Ishikawa (cell line): ENCODE results near the gene LEPROT.

Experiments used
- CEBPB ChIP-seq: IDR thresholded peaks from 2 replicates; pipeline ENCODE4 v1.6.1; 2012
- CREB1 ChIP-seq: IDR thresholded peaks from 2 replicates; pipeline ENCODE4 v1.6.1; 2012; ENCODE audit warnings: low read depth
- EGR1 ChIP-seq: IDR thresholded peaks from 2 replicates; pipeline ENCODE4 v1.6.1; 2012
- EP300 ChIP-seq: IDR thresholded peaks from 2 replicates; pipeline ENCODE4 v1.6.1; 2012; ENCODE audit warnings: borderline replicate concordance
- FOXM1 ChIP-seq: IDR thresholded peaks from 2 replicates; pipeline ENCODE4 v1.6.1; 2012; ENCODE audit warnings: low read depth, borderline replicate concordance
- NFIC ChIP-seq: IDR thresholded peaks from 2 replicates; pipeline ENCODE4 v1.6.1; 2012
- RAD21 ChIP-seq: IDR thresholded peaks from 2 replicates; pipeline ENCODE4 v1.6.1; 2012; ENCODE audit warnings: low read depth
- REST ChIP-seq: IDR thresholded peaks from 2 replicates; pipeline ENCODE4 v1.6.1; 2012; ENCODE audit warnings: low read depth, mild to moderate bottlenecking
- TAF1 ChIP-seq: IDR thresholded peaks from 2 replicates; pipeline ENCODE4 v1.6.1; 2012; ENCODE audit warnings: low read depth, mild to moderate bottlenecking
- TCF12 ChIP-seq: IDR thresholded peaks from 2 replicates; pipeline ENCODE4 v1.6.1; 2012; ENCODE audit warnings: low read depth
- TEAD4 ChIP-seq: IDR thresholded peaks from 2 replicates; pipeline ENCODE4 v1.6.1; 2012
- YY1 ChIP-seq: IDR thresholded peaks from 2 replicates; pipeline ENCODE4 v1.6.1; 2012; ENCODE audit warnings: low read depth
- ZBTB7A ChIP-seq: IDR thresholded peaks from 2 replicates; pipeline ENCODE4 v1.6.1; 2012; ENCODE audit warnings: low read depth
- TF ChIP-seq, protein P1 (sequence below): IDR thresholded peaks from 2 replicates; pipeline ENCODE4 v1.6.1; 2012
- TF ChIP-seq, protein P2 (sequence below): IDR thresholded peaks from 2 replicates; pipeline ENCODE4 v1.6.1; 2012

The LEPROT gene, protein sequence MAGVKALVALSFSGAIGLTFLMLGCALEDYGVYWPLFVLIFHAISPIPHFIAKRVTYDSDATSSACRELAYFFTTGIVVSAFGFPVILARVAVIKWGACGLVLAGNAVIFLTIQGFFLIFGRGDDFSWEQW

GRCh38 chr1:65420590-65421350 is at the start of gene LEPROT, which contains the start of gene LEPR:
LEPROT (plus strand) TSS chr1:65420668; CDS start chr1:65420725, 57 bp downstream.
LEPR (plus strand) TSS chr1:65420668; CDS start chr1:65565566, 144,898 bp downstream.
- TF ChIP-seq REST (no peak), FOXM1 (no peak), TAF1 (peak; percentile 85), EP300 (no peak), TCF12 (peak; percentile 49; the same call in 1 of the 2 replicates), YY1 (peak; percentile 93), ZBTB7A (peak; percentile 48; the same call in 1 of the 2 replicates), NFIC (peak; percentile 57), RAD21 (no peak; the same call in 1 of the 2 replicates), EGR1 (peak; percentile 46), CREB1 (no peak), TEAD4 (0 out of 2 replicates have a peak, but pooled peaks have one; percentile 20)
- TF ChIP-seq, protein P1, sequence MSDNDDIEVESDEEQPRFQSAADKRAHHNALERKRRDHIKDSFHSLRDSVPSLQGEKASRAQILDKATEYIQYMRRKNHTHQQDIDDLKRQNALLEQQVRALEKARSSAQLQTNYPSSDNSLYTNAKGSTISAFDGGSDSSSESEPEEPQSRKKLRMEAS: peak; percentile 77; the same call in 1 of the 2 replicates
- TF ChIP-seq, protein P2, sequence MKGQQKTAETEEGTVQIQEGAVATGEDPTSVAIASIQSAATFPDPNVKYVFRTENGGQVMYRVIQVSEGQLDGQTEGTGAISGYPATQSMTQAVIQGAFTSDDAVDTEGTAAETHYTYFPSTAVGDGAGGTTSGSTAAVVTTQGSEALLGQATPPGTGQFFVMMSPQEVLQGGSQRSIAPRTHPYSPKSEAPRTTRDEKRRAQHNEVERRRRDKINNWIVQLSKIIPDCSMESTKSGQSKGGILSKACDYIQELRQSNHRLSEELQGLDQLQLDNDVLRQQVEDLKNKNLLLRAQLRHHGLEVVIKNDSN: no peak

- TF ChIP-seq ZBTB7A (no peak), RAD21 (no peak), TAF1 (no peak), CEBPB (no peak), TEAD4 (no peak), EP300 (no peak), CREB1 (no peak), REST (no peak), TCF12 (no peak), FOXM1 (no peak), EGR1 (no peak), YY1 (no peak), NFIC (no peak)
- TF ChIP-seq, protein P1: no peak
- TF ChIP-seq, protein P2: no peak
Measured at GRCh38 chr1:65371544-65371943, 48.9 kb upstream of the LEPROT start.

DNA sequence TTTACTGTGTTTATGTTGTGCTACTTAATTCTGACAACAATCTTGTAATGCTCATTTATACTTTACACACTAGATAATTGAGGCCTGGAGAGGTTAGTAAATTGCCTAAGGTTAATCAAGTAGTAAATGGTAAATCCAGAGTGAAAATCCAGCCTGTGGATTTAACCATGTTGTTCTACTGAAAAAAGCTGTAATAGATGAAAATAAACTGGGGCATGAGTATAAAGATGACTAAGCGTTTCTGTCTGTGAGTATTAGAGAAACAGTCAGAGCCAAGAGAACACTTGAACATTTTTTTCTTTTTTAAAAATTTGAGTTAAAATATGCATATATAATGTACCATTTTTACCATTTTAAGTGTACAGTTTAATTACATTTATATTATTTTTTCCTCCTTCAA is 47.9 kb upstream of the LEPROT start:
- TF ChIP-seq EGR1: no peak
- TF ChIP-seq CREB1: no peak
- TF ChIP-seq NFIC: no peak

DNA sequence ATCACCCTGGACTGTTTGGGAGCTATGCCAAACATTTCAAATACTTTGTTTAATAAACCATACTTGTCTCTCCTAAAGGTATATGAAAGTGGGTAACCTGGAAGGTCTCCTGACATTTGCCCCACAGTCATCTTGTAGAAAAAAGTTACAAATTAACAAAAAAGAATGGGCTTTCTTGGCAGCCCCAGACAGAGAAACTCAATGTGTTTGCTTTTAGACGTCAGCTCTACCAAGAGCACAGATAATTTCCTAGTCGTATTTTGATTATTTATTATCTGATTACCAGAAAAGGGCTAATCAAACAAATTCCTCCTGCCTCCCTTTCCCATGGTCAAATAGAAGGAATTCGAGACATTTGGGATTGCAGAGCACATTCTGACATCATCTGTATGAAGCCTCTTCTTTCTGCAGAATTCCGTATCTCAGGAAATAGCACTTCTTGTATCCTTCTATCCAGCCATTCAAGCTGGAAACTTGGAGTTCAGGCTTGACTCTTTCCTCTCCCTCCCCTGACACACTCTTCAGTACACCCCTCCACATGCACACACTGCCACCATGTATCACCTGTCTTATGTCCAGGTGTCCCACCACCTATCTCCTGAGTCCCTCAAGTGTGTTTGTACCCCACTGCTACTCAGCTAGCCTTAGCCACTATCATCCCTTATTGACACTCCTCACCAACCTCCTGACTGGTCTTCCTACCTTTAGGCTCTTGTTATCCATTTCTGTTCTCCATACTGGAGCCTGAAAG is 42.8 kb upstream of the LEPROT start:
- no peak for TF ChIP-seq FOXM1
- TF ChIP-seq TCF12: no peak
- no peak for TF ChIP-seq TAF1
- no peak for TF ChIP-seq REST
- TF ChIP-seq EGR1: no peak
- no peak for TF ChIP-seq ZBTB7A
